ENCODE results near the gene MAD2L2.

DNA sequence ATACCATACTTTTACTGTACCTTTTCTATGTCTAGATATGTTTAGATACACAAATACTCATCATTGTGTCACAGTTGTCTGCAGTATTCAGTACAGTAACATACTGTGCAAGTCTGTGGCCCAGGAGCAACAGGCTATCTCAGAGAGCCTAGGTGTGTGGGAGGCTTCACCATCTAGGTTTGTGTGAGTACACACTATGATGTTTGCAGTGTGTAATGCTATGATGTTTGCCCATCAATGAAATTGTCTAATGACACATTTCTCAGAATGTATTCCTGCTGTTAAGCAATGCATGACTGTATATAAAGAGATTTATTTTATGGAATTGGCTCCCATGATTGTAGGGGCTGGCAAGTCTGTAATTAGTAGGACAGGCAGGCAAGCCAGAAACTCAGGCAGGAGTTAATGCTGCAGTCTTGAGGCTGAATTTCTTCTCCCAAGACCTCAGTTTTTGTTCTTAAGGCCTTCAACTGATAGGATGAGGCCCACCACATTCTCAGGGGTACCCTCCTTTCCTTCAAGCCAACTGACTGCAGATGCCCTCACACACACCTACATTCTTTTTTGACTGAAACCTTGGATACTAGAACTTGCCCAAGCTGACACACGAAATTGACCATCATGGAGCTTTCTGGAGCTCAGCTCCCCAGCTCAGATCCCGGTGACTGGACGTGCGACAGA is 47.3 kb upstream of the MAD2L2 start:
- TF ChIP-seq, protein P1, sequence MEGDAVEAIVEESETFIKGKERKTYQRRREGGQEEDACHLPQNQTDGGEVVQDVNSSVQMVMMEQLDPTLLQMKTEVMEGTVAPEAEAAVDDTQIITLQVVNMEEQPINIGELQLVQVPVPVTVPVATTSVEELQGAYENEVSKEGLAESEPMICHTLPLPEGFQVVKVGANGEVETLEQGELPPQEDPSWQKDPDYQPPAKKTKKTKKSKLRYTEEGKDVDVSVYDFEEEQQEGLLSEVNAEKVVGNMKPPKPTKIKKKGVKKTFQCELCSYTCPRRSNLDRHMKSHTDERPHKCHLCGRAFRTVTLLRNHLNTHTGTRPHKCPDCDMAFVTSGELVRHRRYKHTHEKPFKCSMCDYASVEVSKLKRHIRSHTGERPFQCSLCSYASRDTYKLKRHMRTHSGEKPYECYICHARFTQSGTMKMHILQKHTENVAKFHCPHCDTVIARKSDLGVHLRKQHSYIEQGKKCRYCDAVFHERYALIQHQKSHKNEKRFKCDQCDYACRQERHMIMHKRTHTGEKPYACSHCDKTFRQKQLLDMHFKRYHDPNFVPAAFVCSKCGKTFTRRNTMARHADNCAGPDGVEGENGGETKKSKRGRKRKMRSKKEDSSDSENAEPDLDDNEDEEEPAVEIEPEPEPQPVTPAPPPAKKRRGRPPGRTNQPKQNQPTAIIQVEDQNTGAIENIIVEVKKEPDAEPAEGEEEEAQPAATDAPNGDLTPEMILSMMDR (IDR thresholded peaks at IDR 0.05): no peak
- no peak for TF ChIP-seq POLR2A (IDR thresholded peaks at IDR 0.05)
